IMR-90 (cell line): ENCODE results near the gene DOCK9. TPM values are rescaled to one million over a fixed set of nuclear protein-coding genes. Genes with fewer than 3 reads are reported as not detected.

ENCODE experiments used
- ATAC-seq: fragments of 200-7000 bp; cut with Tn5 transposase; 2 replicates; pipeline ENCODE4 v1.9.1; 2020; ENCODE audit warnings: low read depth, mild to moderate bottlenecking, moderate library complexity
- BruUV-seq: library from RNA; stranded (reverse); fragments of 400-500 nt; replicated peaks from 2 replicates; lab custom pipeline; 2021; lab: Mats Ljungman, UMichigan
- CTCF ChIA-PET: fragments of 300-600 bp; formaldehyde crosslinking; extraction: SDS; loops from one replicate; lab custom pipeline; 2021; ENCODE audit warnings: antibody characterized with exemption; lab: Yijun Ruan, JAX
- POLR2A ChIA-PET: fragments of 300-600 bp; sonication (Branson Sonifier 250); formaldehyde crosslinking; loops from one replicate; lab custom pipeline; 2022; ENCODE audit warnings: antibody characterized with exemption; ENCODE audit not compliant: unreplicated experiment; lab: Charles Lee
- DNase-seq: peaks from one replicate; pipeline ENCODE4 v3.0.0; 2013
- H2AFZ ChIP-seq: replicated peaks from 2 replicates; pipeline ENCODE3; 2013; ENCODE audit warnings: low read length, mild to moderate bottlenecking; ENCODE audit not compliant: poor library complexity
- H2AK5ac ChIP-seq: 2 replicates; pipeline ENCODE4 v1.6.1; 2013; ENCODE audit warnings: low read depth, low read length, inconsistent platforms
- H2AK9ac ChIP-seq: replicated peaks from 2 replicates; pipeline ENCODE3; 2013; ENCODE audit warnings: mild to moderate bottlenecking, low read depth, low read length, moderate library complexity; ENCODE audit not compliant: poor library complexity
- H2BK120ac ChIP-seq: 2 replicates; pipeline ENCODE4 v1.6.1; 2013; ENCODE audit warnings: low read depth, low read length, inconsistent platforms
- H2BK15ac ChIP-seq: 3 replicates; pipeline ENCODE4 v1.6.1; 2013; ENCODE audit warnings: low read depth, low read length, inconsistent platforms
- H2BK20ac ChIP-seq: 2 replicates; pipeline ENCODE4 v1.6.1; 2013; ENCODE audit warnings: low read depth, mild to moderate bottlenecking, inconsistent platforms, low read length, moderate library complexity
- H2BK5ac ChIP-seq: 2 replicates; pipeline ENCODE4 v1.6.1; 2013; ENCODE audit warnings: mild to moderate bottlenecking, low read depth, low read length, inconsistent platforms; ENCODE audit not compliant: poor library complexity, severe bottlenecking
- H3K14ac ChIP-seq: replicated peaks from 2 replicates; pipeline ENCODE4 v1.6.1; 2013; ENCODE audit warnings: low read depth, low read length, inconsistent platforms
- H3K18ac ChIP-seq: 2 replicates; pipeline ENCODE4 v1.6.1; 2013; ENCODE audit warnings: low read depth, low read length, control low read depth
- H3K23ac ChIP-seq: 2 replicates; pipeline ENCODE4 v1.6.1; 2013; ENCODE audit warnings: low read depth, low read length, inconsistent platforms
- H3K27ac ChIP-seq: 2 replicates; pipeline ENCODE4 v1.5.1; 2013; ENCODE audit warnings: mild to moderate bottlenecking, control low read depth, low read length; ENCODE audit not compliant: insufficient read depth
- H3K27me3 ChIP-seq: 2 replicates; pipeline ENCODE4 v1.6.1; 2013; ENCODE audit warnings: low read length; ENCODE audit not compliant: control insufficient read depth, insufficient read depth
- H3K36me3 ChIP-seq: 2 replicates; pipeline ENCODE4 v1.6.1; 2013; ENCODE audit warnings: low read length, mixed read lengths; ENCODE audit not compliant: control insufficient read depth, insufficient read depth
- H3K4ac ChIP-seq: 2 replicates; pipeline ENCODE4 v1.6.1; 2013; ENCODE audit warnings: low read depth, low read length, inconsistent platforms
- H3K4me1 ChIP-seq: 2 replicates; pipeline ENCODE4 v1.6.1; 2013; ENCODE audit warnings: low read length, mixed read lengths; ENCODE audit not compliant: control insufficient read depth, insufficient read depth
- H3K4me2 ChIP-seq: 2 replicates; pipeline ENCODE4 v1.6.1; 2013; ENCODE audit warnings: low read depth, mild to moderate bottlenecking, control low read depth, low read length, moderate library complexity
- H3K4me3 ChIP-seq: 2 replicates; pipeline ENCODE4 v1.5.1; 2013; ENCODE audit warnings: low read depth, mild to moderate bottlenecking, control low read depth, low read length, moderate library complexity; ENCODE audit not compliant: insufficient read depth
- H3K56ac ChIP-seq: 2 replicates; pipeline ENCODE4 v1.6.1; 2013; ENCODE audit warnings: low read length, inconsistent platforms; ENCODE audit not compliant: insufficient read depth; ENCODE audit errors: extremely low read depth
- H3K79me1 ChIP-seq, 2 experiments: 2 replicates each; pipeline ENCODE4 v1.6.1; 2013; ENCODE audit warnings: low read length in 2 of 2, inconsistent platforms in 1 of 2, low read depth in 1 of 2
- H3K9ac ChIP-seq: 2 replicates; pipeline ENCODE4 v1.6.1; 2013; ENCODE audit warnings: low read depth, low read length, control low read depth
- H3K9me1 ChIP-seq: 2 replicates; pipeline ENCODE4 v1.6.1; 2013; ENCODE audit warnings: low read length, inconsistent platforms; ENCODE audit not compliant: insufficient read depth
- H3K9me3 ChIP-seq: 2 replicates; pipeline ENCODE4 v1.6.1; 2013; ENCODE audit warnings: low read length; ENCODE audit not compliant: control insufficient read depth, insufficient read depth
- H4K20me1 ChIP-seq: 2 replicates; pipeline ENCODE4 v1.6.1; 2013; ENCODE audit warnings: low read length, inconsistent platforms; ENCODE audit not compliant: insufficient read depth
- H4K5ac ChIP-seq: 2 replicates; pipeline ENCODE4 v1.6.1; 2013; ENCODE audit warnings: mild to moderate bottlenecking, low read depth, low read length, control low read depth
- H4K8ac ChIP-seq, 2 experiments: 2 replicates each; pipeline ENCODE4 v1.6.1; 2013; ENCODE audit warnings: low read depth in 2 of 2, low read length in 2 of 2, control low read depth in 1 of 2, inconsistent platforms in 1 of 2
- H4K91ac ChIP-seq: 2 replicates; pipeline ENCODE4 v1.6.1; 2013; ENCODE audit warnings: low read depth, low read length, inconsistent platforms; ENCODE audit not compliant: insufficient read depth
- CHD1 ChIP-seq: IDR thresholded peaks from 2 replicates; pipeline ENCODE4 v1.6.1; 2012; ENCODE audit warnings: low read depth, low read length, improper control_type of control experiment
- CTCF ChIP-seq: conservative IDR thresholded peaks from 2 replicates; pipeline ENCODE4 v1.5.1; 2012; ENCODE audit warnings: mild to moderate bottlenecking, low read depth, low read length, improper control_type of control experiment
- MAFK ChIP-seq: IDR thresholded peaks from 2 replicates; pipeline ENCODE4 v1.6.1; 2012; ENCODE audit warnings: low read depth, low read length, improper control_type of control experiment
- NFE2L2 ChIP-seq: fragments of 150-350 bp; IDR thresholded peaks from 2 replicates; pipeline ENCODE4 v1.6.1; 2016; ENCODE audit warnings: low read depth, mild to moderate bottlenecking, low read length
- RAD21 ChIP-seq: IDR thresholded peaks from 2 replicates; pipeline ENCODE4 v1.6.1; 2012; ENCODE audit warnings: low read length, improper control_type of control experiment
- SMC3 ChIP-seq: fragments of 150-350 bp; IDR thresholded peaks from 2 replicates; pipeline ENCODE4 v1.6.1; 2016; ENCODE audit warnings: low read depth, mild to moderate bottlenecking, antibody characterized with exemption, low read length, moderate library complexity
- whole genome bisulfite sequencing, 2 experiments: methylation state at CpG; one replicate each; pipeline versions ENCODE4 v1.1.5 to v1.1.7; 2013; ENCODE audit warnings: missing lambda C conversion rate in 2 of 2; ENCODE audit not compliant: insufficient read length in 1 of 2; ENCODE audit errors: extremely low coverage in 2 of 2; 5-methylcytosine and 5-hydroxymethylcytosine counted together
- dilution Hi-C: fragments of 300-500 bp; cut with HindIII; formaldehyde crosslinking; loops from one replicate; pipeline ENCODE4 v1.14.3; 2018; ENCODE audit warnings: low sequenced_read_pairs; ENCODE audit not compliant: unreplicated experiment
- in situ Hi-C: fragments of 300-500 bp; cut with MboI; formaldehyde crosslinking; loops from 3 replicates; pipeline ENCODE4 v1.14.3; 2019; ENCODE audit warnings: low sequenced_read_pairs, inconsistent platforms, mixed read lengths
- intact Hi-C: fragments of 100-400 bp; cut with micrococcal nuclease; formaldehyde crosslinking; loops from 2 replicates; pipeline ENCODE4 v1.10.0; 2022
- polyA plus RNA-seq, 3 experiments: library from polyadenylated mRNA; depleted of rRNA; stranded (reverse); fragments of >200 nt; gene quantifications; 2 replicates each; pipeline ENCODE4 v1.2.3, GENCODE V29; 2012; ENCODE audit warnings: low replicate concordance in 1 of 3
- total RNA-seq: library from RNA; depleted of rRNA; stranded (reverse); fragments of >200 nt; gene quantifications from 2 replicates; pipeline ENCODE4 v1.2.3, GENCODE V29; 2012

DOCK9 gene
- total and polyA plus RNA-seq, 2 of the 4 experiments (the other 2 are of a cell fraction): 4.8 to 7.2 TPM

- Histone ChIP-seq H3K9ac (no peak overlapping the region), H3K27me3 (no peaks in the 10 kb centered on the region), H2AK9ac (no peak overlapping the region), H4K8ac (no peak overlapping the region), H2AK5ac (peak overlapping the region; percentile 21; the same call in 1 of the 2 replicates), H3K9me1 (peaks cover 4% of the 10 kb centered on the region), H4K20me1 (no peaks in the 10 kb centered on the region), H3K27ac (no peak overlapping the region), H3K56ac (no peak overlapping the region), H2BK5ac (no peak overlapping the region), H3K9me3 (no peaks in the 10 kb centered on the region), H2BK20ac (no peak overlapping the region), H3K4me2 (peak overlapping the region; percentile 46; the same call in 1 of the 2 replicates), H3K79me1 (peaks cover 0 to 3% of the 10 kb centered on the region in 2 experiments; a peak in 1 of 4 replicates), H3K4ac (no peak overlapping the region), H3K4me1 (peaks cover 4% of the 10 kb centered on the region; the same call in 1 of the 2 replicates), H2BK120ac (no peak overlapping the region), H3K14ac (no peak overlapping the region; the same call in 1 of the 2 replicates), H4K5ac (no peak overlapping the region), H2AFZ (peak overlapping the region; percentile 19), H3K18ac (no peak overlapping the region), H4K91ac (no peak overlapping the region), H3K36me3 (no peaks in the 10 kb centered on the region), H2BK15ac (no peak overlapping the region), H3K23ac (no peak overlapping the region), H3K4me3 (no peak overlapping the region)
- TF ChIP-seq CHD1 (no peak), RAD21 (peak; percentile 64), NFE2L2 (no peak), SMC3 (peak; percentile 51), CTCF (peak; percentile 72), MAFK (peak; percentile 54)
- BruUV-seq: no TSS peak
- ATAC-seq (peak; percentile 97), DNase-seq (peak; percentile 47)
- dilution Hi-C loops (no loop called here), in situ Hi-C loops (loop anchor here (10.0 to 25.0 kb wide), 3 partner anchors 385 to 978 kb away; partner anchors contain the start of gene FARP1), intact Hi-C loops (loop anchor here (1.0 to 10.0 kb wide), 5 partner anchors 193 to 985 kb away; partner anchors contain the start of gene STK24)
- POLR2A ChIA-PET: no interaction called here
- CTCF ChIA-PET: interaction anchor here (0.5 to 2.2 kb wide), 18 partner anchors 9 to 285 kb away, joined by 3 to 17 read pairs (median 4); partner anchors contain the start of gene DOCK9
- WGBS, 2 experiments: 6% methylated on average over 4 of the region's 14 CpGs; no CpG with 5 or more reads in 1 of the 2 experiments
These were observed 137.8 kb downstream of the DOCK9 start for GRCh38 chr13:98839856-98840769.
